Esophagus squamous epithelium (tissue), 5 donors: ENCODE results near the gene C3orf22. TPM values are rescaled to one million over a fixed set of nuclear protein-coding genes. Genes with fewer than 3 reads are reported as not detected.

Source experiments
- DNase-seq: peaks from one replicate; lab custom pipeline; 2025; lab: John Stamatoyannopoulos, UW
- H3K27ac ChIP-seq, 4 donors: fragments of 200-600 bp; sonication (generic); one replicate each; pipeline ENCODE4 v1.5.1; 2016 to 2019; ENCODE audit warnings: mild to moderate bottlenecking in 1 of 4
- H3K27me3 ChIP-seq, 4 donors: fragments of 200-600 bp; sonication (generic); 1 replicate in 3 of 4; 2 replicates in 1 of 4; pipeline versions ENCODE4 v1.5.1 to v1.6.0; 2017 to 2021; ENCODE audit warnings: antibody characterized with exemption in 1 of 4
- H3K36me3 ChIP-seq, 3 donors: fragments of 200-600 bp; sonication (generic); one replicate each; pipeline ENCODE4 v1.5.1; 2016 to 2019
- H3K4me1 ChIP-seq, 3 donors: fragments of 200-600 bp; sonication (generic); one replicate each; pipeline ENCODE4 v1.5.1; 2017 to 2019
- H3K4me3 ChIP-seq, 4 donors: fragments of 200-600 bp; sonication (generic); 1 replicate in 3 of 4; 2 replicates in 1 of 4; pipeline ENCODE4 v1.5.1; 2016 to 2019; ENCODE audit warnings: mild to moderate bottlenecking in 2 of 4, moderate library complexity in 1 of 4
- H3K9me3 ChIP-seq, 3 donors: fragments of 200-600 bp; sonication (generic); one replicate each; pipeline ENCODE4 v1.5.1; 2016 to 2019
- POLR2A ChIP-seq, 4 donors: fragments of 450-650 bp; IDR thresholded peaks; one replicate each; pipeline ENCODE4 v1.6.1; 2017; ENCODE audit warnings: antibody characterized with exemption in 4 of 4, mild to moderate bottlenecking in 4 of 4, moderate library complexity in 3 of 4
- WGBS, 2 donors: methylation state at CpG; one replicate each; pipeline ENCODE4 v1.1.5; 2018; 5-methylcytosine and 5-hydroxymethylcytosine counted together
- intact Hi-C: fragments of 100-400 bp; cut with DNase I; formaldehyde crosslinking; loops from one replicate; pipeline ENCODE4 v1.15.0; 2022
- total RNA-seq, 4 donors: library from RNA; depleted of rRNA; stranded (reverse); fragments of >200 nt; gene quantifications; one replicate each; pipeline ENCODE4 v1.1.0, GENCODE V29; 2016
- TF ChIP-seq, protein P1 (sequence below), 6 experiments: fragments of 450-650 bp in 4 of 6; fragments of 200-600 bp in 2 of 6; sonication (generic) in 2 of 6; IDR thresholded peaks; one replicate each; pipeline ENCODE4 v1.5.1; 2016 to 2019; ENCODE audit warnings: antibody characterized with exemption in 6 of 6, mild to moderate bottlenecking in 4 of 6, moderate library complexity in 4 of 6
- donor health status: DM: yes; HTN: yes; CAD: no.

C3orf22 gene
- total RNA-seq, 4 donors from 2014 or later = not detected

DNA sequence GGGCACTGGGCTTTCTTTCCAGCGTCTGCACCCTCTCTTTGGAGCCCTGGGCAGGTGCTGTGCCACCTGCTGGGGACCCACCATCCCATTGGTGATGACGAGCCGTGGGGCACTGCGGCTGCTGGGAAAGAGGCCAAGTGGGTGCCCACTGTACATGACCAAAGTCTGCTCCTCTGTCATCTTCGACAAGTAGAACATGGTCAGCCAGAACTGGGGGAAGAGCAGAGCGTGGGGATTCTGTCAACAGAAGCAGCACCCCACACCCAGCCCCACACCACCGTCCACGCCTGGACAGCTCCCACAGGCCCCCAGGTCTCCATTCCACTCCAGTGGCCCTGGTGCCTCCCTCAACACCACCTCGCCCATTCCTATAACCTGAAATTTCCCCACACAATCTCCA is 50.8 kb downstream of the C3orf22 start:
- H3K36me3 ChIP-seq = no peaks in the 10 kb centered on the region
- H3K27me3 ChIP-seq = peaks cover 0 to 14% (median 0%) of the 10 kb centered on the region in 4 donors
- no peak overlapping the region for H3K27ac ChIP-seq
- intact Hi-C loops = no loop called here
- 83 to 97% methylated on average over 5 to 6 of the region's 9 CpGs for WGBS, 2 donors
- DNase-seq = no peak
- no peaks in the 10 kb centered on the region for H3K9me3 ChIP-seq
- no peak for TF ChIP-seq POLR2A (IDR thresholded peaks at IDR 0.05)
- TF ChIP-seq, protein P1, sequence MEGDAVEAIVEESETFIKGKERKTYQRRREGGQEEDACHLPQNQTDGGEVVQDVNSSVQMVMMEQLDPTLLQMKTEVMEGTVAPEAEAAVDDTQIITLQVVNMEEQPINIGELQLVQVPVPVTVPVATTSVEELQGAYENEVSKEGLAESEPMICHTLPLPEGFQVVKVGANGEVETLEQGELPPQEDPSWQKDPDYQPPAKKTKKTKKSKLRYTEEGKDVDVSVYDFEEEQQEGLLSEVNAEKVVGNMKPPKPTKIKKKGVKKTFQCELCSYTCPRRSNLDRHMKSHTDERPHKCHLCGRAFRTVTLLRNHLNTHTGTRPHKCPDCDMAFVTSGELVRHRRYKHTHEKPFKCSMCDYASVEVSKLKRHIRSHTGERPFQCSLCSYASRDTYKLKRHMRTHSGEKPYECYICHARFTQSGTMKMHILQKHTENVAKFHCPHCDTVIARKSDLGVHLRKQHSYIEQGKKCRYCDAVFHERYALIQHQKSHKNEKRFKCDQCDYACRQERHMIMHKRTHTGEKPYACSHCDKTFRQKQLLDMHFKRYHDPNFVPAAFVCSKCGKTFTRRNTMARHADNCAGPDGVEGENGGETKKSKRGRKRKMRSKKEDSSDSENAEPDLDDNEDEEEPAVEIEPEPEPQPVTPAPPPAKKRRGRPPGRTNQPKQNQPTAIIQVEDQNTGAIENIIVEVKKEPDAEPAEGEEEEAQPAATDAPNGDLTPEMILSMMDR (IDR thresholded peaks at IDR 0.05) = no peak
- H3K4me3 ChIP-seq = no peak overlapping the region
- H3K4me1 ChIP-seq = peaks cover 0 to 22% (median 3%) of the 10 kb centered on the region in 3 donors

DNA sequence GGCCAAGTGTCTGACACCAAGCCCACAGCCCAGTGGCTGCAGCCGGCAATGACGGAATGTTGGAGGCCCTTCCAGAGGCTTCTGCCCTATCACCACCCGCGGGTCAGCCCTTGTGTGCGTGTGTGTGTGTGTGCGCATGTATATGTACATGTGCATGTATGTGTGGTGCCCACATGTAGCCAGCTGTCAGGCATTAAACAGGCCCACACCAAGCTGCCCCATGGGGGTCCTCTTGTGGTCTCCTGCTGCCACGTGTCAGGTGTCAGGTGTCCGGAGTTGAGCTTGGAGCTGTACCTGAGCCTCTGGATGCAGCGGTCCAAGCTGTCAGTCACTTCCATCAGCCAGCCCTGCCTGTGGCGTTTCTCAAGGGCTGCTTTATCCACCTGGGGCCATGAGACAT is 55.0 kb downstream of the C3orf22 start:
- H3K27me3 ChIP-seq = peaks cover 0 to 14% (median 0%) of the 10 kb centered on the region in 4 donors
- H3K4me3 ChIP-seq = no peak overlapping the region
- no peaks in the 10 kb centered on the region for H3K36me3 ChIP-seq
- no peak for DNase-seq
- no peaks in the 10 kb centered on the region for H3K4me1 ChIP-seq
- no peaks in the 10 kb centered on the region for H3K9me3 ChIP-seq
- WGBS, 2 donors = 80 to 92% methylated on average over 2 to 6 of the region's 10 CpGs
- intact Hi-C loops = no loop called here
- no peak for TF ChIP-seq POLR2A (IDR thresholded peaks at IDR 0.05)
- TF ChIP-seq, protein P1 (IDR thresholded peaks at IDR 0.05) = no peak
- H3K27ac ChIP-seq = no peak overlapping the region

DNA sequence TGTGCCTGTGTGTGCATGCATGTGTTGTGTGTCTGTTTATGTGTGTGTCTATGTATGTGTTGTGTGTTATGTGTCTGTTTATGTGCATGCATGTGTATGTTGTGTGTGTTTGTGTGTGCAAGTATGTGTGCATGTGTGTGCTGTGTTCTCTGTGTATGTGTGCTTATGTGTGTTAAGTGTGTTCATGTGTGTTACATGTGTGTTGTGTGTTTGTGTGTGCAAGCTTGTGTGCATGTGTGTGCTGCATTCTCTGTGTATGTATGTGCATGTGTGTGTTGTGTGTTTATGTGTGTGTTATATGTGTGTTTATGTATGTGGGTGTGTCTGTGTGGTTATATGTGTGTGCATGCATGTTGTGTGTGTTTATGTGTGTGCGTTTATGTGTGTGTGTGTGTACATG is 56.1 kb downstream of the C3orf22 start:
- intact Hi-C loops = no loop called here
- Histone ChIP-seq H3K27me3 (peaks cover 0 to 14% (median 0%) of the 10 kb centered on the region in 4 donors), H3K9me3 (no peaks in the 10 kb centered on the region), H3K4me3 (no peak overlapping the region), H3K4me1 (no peaks in the 10 kb centered on the region), H3K27ac (no peak overlapping the region), H3K36me3 (no peaks in the 10 kb centered on the region)
- no peak for DNase-seq
- TF ChIP-seq, protein P1 (IDR thresholded peaks at IDR 0.05) = no peak
- no peak for TF ChIP-seq POLR2A (IDR thresholded peaks at IDR 0.05)
- 88 to 100% methylated on average over 1 of the region's 1 CpG for WGBS, 2 donors

DNA sequence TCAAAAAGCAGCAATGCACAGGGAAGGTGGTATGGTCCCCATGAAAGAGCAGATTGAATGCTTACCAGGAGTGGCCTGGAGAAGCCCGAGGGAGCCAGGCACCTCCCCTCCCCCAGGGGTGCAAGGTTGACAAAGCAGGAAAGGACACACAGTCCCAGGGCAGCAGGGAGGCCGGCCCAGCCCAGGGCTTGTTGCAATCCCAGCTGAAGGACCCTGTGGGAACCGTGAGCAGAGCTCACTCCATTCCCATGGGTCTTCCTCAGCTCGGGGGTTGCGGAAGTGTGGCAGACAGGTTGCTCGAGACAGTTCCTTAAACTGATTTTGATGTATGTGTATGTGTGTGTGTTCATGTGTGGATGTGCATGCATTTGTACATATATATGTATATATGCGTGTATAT is 57.0 kb downstream of the C3orf22 start:
- intact Hi-C loops = no loop called here
- no peaks in the 10 kb centered on the region for H3K4me1 ChIP-seq
- 61 to 66% methylated on average over 7 of the region's 7 CpGs for WGBS, 2 donors
- no peak for DNase-seq
- no peak overlapping the region for H3K27ac ChIP-seq
- H3K4me3 ChIP-seq = no peak overlapping the region
- H3K36me3 ChIP-seq = no peaks in the 10 kb centered on the region
- peaks cover 0 to 14% (median 0%) of the 10 kb centered on the region in 4 donors for H3K27me3 ChIP-seq
- H3K9me3 ChIP-seq = no peaks in the 10 kb centered on the region
- no peak for TF ChIP-seq POLR2A (IDR thresholded peaks at IDR 0.05)
- TF ChIP-seq, protein P1 (IDR thresholded peaks at IDR 0.05) = no peak

DNA sequence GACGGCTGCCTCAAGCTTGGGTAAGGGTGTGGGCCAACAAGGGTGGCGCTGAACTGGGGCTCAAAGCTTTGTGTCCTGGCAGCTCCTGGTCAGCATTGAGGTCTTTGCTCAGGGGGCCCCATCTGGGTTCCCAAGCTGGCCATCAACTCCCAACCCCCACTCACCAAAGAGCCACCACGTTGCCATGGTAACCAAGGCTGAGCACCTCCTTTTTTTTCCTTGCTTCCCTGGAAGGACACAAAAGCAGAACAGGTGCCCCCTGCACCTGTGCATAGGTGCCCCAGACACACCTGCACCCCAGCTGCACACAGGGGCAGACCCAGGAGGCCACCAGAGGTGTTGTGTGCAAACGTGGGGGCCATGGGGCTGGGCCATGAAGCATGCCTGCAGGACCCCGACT is 57.7 kb downstream of the C3orf22 start:
- DNase-seq = no peak
- H3K27ac ChIP-seq = no peak overlapping the region
- intact Hi-C loops = no loop called here
- H3K27me3 ChIP-seq = peaks cover 0 to 14% (median 0%) of the 10 kb centered on the region in 4 donors
- TF ChIP-seq POLR2A (IDR thresholded peaks at IDR 0.05) = no peak
- TF ChIP-seq, protein P1 (IDR thresholded peaks at IDR 0.05) = no peak
- H3K4me3 ChIP-seq = no peak overlapping the region
- WGBS, 2 donors = 47% methylated on average over 2 to 3 of the region's 5 CpGs
- no peaks in the 10 kb centered on the region for H3K36me3 ChIP-seq
- H3K4me1 ChIP-seq = no peaks in the 10 kb centered on the region
- H3K9me3 ChIP-seq = no peaks in the 10 kb centered on the region
